ENCODE data around the gene CABLES2.
A peak's percentile ranks its signal among the peaks of the same experiment; 100 is the strongest.

CABLES2 gene

GRCh38 chr20:62366370-62367135 lies 40.5 kb downstream of the CABLES2 start:
- DNase-seq (ENCODE audit: low read depth in 2 of 2): no peak
- TF ChIP-seq CTCF (IDR thresholded peaks at IDR 0.05; ENCODE audit: low read depth, low read length): no peak
- H3K4me3 ChIP-seq (replicated peaks in 1 of 2; ENCODE audit: low read depth in 2 of 2, low read length in 2 of 2): peak overlapping the region; percentile 69 to 72

- peak; percentile 36 to 49 for DNase-seq (ENCODE audit: low read depth in 2 of 2)
- no peak for TF ChIP-seq CTCF (IDR thresholded peaks at IDR 0.05; ENCODE audit: low read depth, low read length)
- H3K4me3 ChIP-seq (replicated peaks in 1 of 2; ENCODE audit: low read depth in 2 of 2, low read length in 2 of 2): peak overlapping the region; percentile 69 to 72
These were observed 41.2 kb downstream of the CABLES2 start for GRCh38 chr20:62365814-62366369.

- DNase-seq (ENCODE audit: low read depth in 2 of 2): peak in 1 of 2 donors; percentile 42
- peak overlapping the region; percentile 69 to 72 for H3K4me3 ChIP-seq (replicated peaks in 1 of 2; ENCODE audit: low read depth in 2 of 2, low read length in 2 of 2)
- no peak for TF ChIP-seq CTCF (IDR thresholded peaks at IDR 0.05; ENCODE audit: low read depth, low read length)
These were observed 42.0 kb downstream of the CABLES2 start for GRCh38 chr20:62364911-62365736.

GRCh38 chr20:62363920-62364851 lies 42.9 kb downstream of the CABLES2 start:
- no peak for TF ChIP-seq CTCF (IDR thresholded peaks at IDR 0.05; ENCODE audit: low read depth, low read length)
- H3K4me3 ChIP-seq (replicated peaks in 1 of 2; ENCODE audit: low read depth in 2 of 2, low read length in 2 of 2): peak overlapping the region in 1 of 2 donors; percentile 72
- DNase-seq (ENCODE audit: low read depth in 2 of 2): peak; percentile 64 to 65

GRCh38 chr20:62362991-62363919 lies 43.8 kb downstream of the CABLES2 start:
- DNase-seq (ENCODE audit: low read depth in 2 of 2): no peak
- no peak overlapping the region for H3K4me3 ChIP-seq (replicated peaks in 1 of 2; ENCODE audit: low read depth in 2 of 2, low read length in 2 of 2)
- TF ChIP-seq CTCF (IDR thresholded peaks at IDR 0.05; ENCODE audit: low read depth, low read length): no peak
